Effector memory CD4-positive, alpha-beta T cell (primary cell): ENCODE results near the gene ZNF335.
A peak's percentile ranks its signal among the peaks of the same experiment; 100 is the strongest.

Experiments used
- DNase-seq, 3 donors: peaks; one replicate each; pipeline ENCODE4 v3.0.0-alpha.2; 2020
- H3K27ac ChIP-seq: 2 replicates; pipeline ENCODE4 v1.7.0; 2013; ENCODE audit warnings: mild to moderate bottlenecking, low read length, moderate library complexity; ENCODE audit not compliant: insufficient read depth, poor library complexity, severe bottlenecking
- H3K27me3 ChIP-seq: replicated peaks from 2 replicates; pipeline ENCODE4 v1.7.0; 2013; ENCODE audit warnings: mild to moderate bottlenecking, low read length; ENCODE audit not compliant: insufficient read depth, control insufficient read depth, poor library complexity, severe bottlenecking
- H3K36me3 ChIP-seq: 2 replicates; pipeline ENCODE4 v1.7.0; 2013; ENCODE audit warnings: mild to moderate bottlenecking, low read length, moderate library complexity; ENCODE audit not compliant: control insufficient read depth, insufficient read depth
- H3K4me1 ChIP-seq: 2 replicates; pipeline ENCODE4 v1.7.0; 2013; ENCODE audit warnings: low read length, mild to moderate bottlenecking; ENCODE audit not compliant: control insufficient read depth, insufficient read depth, poor library complexity, severe bottlenecking
- H3K4me3 ChIP-seq: 2 replicates; pipeline ENCODE4 v1.7.0; 2013; ENCODE audit warnings: low read length, low read depth, mild to moderate bottlenecking; ENCODE audit not compliant: insufficient read depth, poor library complexity, severe bottlenecking
- H3K9me3 ChIP-seq: 2 replicates; pipeline ENCODE4 v1.7.0; 2013; ENCODE audit warnings: mild to moderate bottlenecking, low read length, moderate library complexity; ENCODE audit not compliant: control insufficient read depth
- total RNA-seq, 3 donors: gene quantifications; one replicate each; lab custom pipeline; 2026; lab: John Stamatoyannopoulos, UW

The ZNF335 gene, protein sequence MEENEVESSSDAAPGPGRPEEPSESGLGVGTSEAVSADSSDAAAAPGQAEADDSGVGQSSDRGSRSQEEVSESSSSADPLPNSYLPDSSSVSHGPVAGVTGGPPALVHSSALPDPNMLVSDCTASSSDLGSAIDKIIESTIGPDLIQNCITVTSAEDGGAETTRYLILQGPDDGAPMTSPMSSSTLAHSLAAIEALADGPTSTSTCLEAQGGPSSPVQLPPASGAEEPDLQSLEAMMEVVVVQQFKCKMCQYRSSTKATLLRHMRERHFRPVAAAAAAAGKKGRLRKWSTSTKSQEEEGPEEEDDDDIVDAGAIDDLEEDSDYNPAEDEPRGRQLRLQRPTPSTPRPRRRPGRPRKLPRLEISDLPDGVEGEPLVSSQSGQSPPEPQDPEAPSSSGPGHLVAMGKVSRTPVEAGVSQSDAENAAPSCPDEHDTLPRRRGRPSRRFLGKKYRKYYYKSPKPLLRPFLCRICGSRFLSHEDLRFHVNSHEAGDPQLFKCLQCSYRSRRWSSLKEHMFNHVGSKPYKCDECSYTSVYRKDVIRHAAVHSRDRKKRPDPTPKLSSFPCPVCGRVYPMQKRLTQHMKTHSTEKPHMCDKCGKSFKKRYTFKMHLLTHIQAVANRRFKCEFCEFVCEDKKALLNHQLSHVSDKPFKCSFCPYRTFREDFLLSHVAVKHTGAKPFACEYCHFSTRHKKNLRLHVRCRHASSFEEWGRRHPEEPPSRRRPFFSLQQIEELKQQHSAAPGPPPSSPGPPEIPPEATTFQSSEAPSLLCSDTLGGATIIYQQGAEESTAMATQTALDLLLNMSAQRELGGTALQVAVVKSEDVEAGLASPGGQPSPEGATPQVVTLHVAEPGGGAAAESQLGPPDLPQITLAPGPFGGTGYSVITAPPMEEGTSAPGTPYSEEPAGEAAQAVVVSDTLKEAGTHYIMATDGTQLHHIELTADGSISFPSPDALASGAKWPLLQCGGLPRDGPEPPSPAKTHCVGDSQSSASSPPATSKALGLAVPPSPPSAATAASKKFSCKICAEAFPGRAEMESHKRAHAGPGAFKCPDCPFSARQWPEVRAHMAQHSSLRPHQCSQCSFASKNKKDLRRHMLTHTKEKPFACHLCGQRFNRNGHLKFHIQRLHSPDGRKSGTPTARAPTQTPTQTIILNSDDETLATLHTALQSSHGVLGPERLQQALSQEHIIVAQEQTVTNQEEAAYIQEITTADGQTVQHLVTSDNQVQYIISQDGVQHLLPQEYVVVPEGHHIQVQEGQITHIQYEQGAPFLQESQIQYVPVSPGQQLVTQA (N-terminal part only)
- 164 to 240 (median 230) reads per million in 3 donors for total RNA-seq

- Histone ChIP-seq H3K36me3 (peaks cover 28% of the 10 kb centered on the region), H3K9me3 (no peaks in the 10 kb centered on the region), H3K27ac (peak within 1 kb of the TSS; percentile 99), H3K4me1 (peaks cover 18% of the 10 kb centered on the region), H3K4me3 (peak within 1 kb of the TSS; percentile 71), H3K27me3 (no peaks in the 10 kb centered on the region)
- peak; percentile 89 to 91 (median 89) for DNase-seq
Observed at GRCh38 chr20:45971675-45972499, at the start of gene ZNF335. Gene ZNF335, minus strand, starts transcription at chr20:45972203. Its CDS starts 793 bp downstream, at chr20:45971410.

DNA sequence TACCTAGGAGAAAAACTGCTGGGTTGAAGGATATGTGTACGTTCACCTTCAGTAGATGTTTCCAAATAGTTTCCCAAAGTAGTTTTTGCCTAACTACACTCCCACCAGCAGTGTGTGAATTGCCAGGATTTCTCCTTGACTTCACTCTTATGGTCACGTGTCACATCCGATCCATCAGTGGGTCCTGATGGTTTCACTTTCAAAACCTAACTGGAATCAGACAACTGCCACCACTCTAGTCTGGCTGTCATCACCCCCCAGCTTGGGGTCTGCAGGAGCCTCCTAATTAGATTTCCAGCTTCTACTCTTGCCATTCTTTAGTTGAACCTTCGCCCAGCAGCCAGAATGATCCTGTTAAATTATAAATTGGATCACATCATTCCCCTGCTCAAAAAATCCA lies 48.6 kb upstream of the ZNF335 start:
- DNase-seq: no peak
- Histone ChIP-seq H3K9me3 (no peaks in the 10 kb centered on the region), H3K4me1 (peaks cover 15% of the 10 kb centered on the region), H3K27me3 (peaks cover 12% of the 10 kb centered on the region), H3K27ac (no peak overlapping the region), H3K4me3 (no peak overlapping the region), H3K36me3 (no peaks in the 10 kb centered on the region)

GRCh38 chr20:46018611-46019010 lies 46.6 kb upstream of the ZNF335 start:
- Histone ChIP-seq H3K4me3 (no peak overlapping the region), H3K36me3 (no peaks in the 10 kb centered on the region), H3K27me3 (peaks cover 12% of the 10 kb centered on the region), H3K9me3 (no peaks in the 10 kb centered on the region), H3K4me1 (peaks cover 20% of the 10 kb centered on the region), H3K27ac (no peak overlapping the region)
- no peak for DNase-seq

DNA sequence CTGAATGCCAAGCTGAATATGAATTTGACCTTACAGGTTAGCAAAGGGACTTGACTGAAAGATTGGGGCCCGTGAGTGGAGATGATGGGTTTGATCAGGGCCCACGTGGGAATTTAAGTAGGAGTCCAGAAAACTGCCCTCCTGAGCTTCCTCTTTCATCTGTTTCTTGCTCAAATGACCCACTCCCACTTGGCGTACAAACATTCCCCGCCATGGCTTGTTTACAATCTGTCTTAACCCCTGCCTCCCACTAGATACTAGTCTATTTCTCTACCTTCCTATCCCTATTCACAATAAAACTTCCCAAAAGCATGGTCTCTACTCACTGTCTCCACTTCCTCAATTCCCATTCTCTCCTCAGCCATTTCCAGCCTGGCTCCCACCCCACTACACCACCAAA lies 46.1 kb upstream of the ZNF335 start:
- no peak overlapping the region for H3K27ac ChIP-seq
- peaks cover 24% of the 10 kb centered on the region for H3K4me1 ChIP-seq
- peaks cover 15% of the 10 kb centered on the region for H3K27me3 ChIP-seq
- no peak overlapping the region for H3K4me3 ChIP-seq
- H3K36me3 ChIP-seq: no peaks in the 10 kb centered on the region
- DNase-seq: no peak
- H3K9me3 ChIP-seq: no peaks in the 10 kb centered on the region

DNA sequence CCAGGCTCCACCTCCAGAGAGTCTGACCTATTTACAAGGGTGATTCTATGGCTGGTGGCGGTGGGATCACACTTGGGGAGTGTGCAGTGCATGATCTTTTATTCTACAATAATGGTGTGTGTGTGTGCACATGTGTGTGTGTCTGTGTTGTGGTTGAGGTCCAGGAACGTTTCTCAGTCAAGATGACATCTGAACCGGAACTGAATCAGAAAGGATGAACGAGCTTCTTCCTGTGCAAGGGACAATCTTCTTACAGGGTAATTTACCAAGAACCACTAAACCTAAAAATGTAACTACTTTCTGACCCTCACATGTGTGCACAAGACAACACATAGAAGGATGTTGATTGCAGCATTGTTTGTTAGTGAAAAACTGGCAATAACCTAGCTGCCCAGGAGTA lies 45.3 kb upstream of the ZNF335 start:
- Histone ChIP-seq H3K27ac (no peak overlapping the region), H3K27me3 (peaks cover 16% of the 10 kb centered on the region), H3K9me3 (no peaks in the 10 kb centered on the region), H3K4me1 (peaks cover 20% of the 10 kb centered on the region), H3K4me3 (no peak overlapping the region), H3K36me3 (no peaks in the 10 kb centered on the region)
- DNase-seq: no peak

DNA sequence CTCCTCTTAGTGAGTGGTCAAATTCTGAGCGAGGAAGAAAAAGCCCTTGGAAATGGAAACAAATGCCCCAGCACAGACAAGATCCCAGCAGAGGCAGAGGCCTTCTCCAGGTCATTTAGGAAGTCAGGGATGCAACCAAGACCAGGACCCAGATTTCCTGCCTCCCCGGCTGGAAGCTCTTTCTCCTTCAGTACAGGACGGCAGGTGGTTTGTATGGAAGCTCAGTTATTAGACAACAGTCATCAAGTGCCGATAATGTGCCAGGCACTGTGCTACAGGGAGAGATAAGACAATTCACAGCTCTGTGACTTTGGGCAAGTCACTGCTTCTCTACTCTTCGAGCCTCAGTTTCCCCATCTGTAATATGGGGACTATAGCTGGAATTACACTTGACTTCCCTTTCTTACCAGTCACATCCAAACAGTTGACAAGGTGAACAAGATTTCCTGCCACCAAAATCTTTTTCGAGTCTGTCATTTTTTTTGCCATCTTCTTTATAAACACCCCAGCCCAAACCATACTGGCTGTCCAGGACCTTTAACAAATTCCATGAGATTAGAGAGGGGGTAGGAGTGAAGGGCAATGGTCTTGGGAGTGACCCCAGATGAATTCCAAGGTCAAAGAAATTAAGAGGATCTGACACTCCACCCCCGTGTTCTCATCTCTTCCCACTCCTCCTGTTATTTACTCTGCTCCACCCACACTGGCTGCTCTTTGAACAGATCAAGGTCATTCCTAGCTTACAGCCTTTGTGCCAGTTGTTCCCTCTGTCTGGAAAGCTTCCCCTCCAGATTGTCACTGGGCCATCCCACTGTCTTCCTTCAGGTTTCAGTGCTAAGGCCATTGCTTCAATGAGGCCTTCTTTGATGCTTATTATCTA lies 42.8 kb upstream of the ZNF335 start:
- Histone ChIP-seq H3K27me3 (peaks cover 33% of the 10 kb centered on the region), H3K9me3 (no peaks in the 10 kb centered on the region), H3K4me1 (peaks cover 34% of the 10 kb centered on the region), H3K27ac (no peak overlapping the region), H3K36me3 (no peaks in the 10 kb centered on the region), H3K4me3 (no peak overlapping the region)
- no peak for DNase-seq

DNA sequence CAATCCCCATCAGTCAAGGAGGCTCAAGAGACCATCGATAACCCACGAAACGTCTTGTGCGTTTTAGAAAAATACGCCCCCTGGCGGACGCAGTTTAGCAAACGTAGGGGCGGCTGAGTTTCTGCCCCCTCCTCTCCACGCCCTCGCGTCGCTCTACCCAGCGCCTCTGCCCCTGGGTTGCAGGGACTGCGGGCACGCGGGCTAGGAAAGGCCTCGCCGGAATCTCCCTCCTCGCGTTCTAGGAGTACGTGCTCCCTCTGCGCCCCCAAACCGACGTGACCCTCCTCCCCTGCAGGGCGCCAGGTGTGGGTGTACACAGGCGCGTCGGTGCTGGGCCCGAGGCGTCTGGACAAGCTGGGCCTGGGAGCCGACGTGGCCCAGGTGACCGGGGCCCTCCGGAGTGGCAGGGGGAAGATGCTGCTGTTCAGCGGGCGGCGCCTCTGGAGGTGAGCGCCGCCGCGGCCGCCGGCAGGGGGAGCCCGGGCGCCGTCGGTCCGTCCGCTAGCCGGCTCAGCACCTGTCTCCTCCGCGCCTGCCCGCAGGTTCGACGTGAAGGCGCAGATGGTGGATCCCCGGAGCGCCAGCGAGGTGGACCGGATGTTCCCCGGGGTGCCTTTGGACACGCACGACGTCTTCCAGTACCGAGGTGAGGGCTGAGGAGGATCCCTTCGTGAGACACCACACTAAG lies 42.0 kb upstream of the ZNF335 start:
- no peak overlapping the region for H3K27ac ChIP-seq
- peaks cover 33% of the 10 kb centered on the region for H3K27me3 ChIP-seq
- peak; percentile 40 to 50 (median 46) for DNase-seq
- no peaks in the 10 kb centered on the region for H3K36me3 ChIP-seq
- no peaks in the 10 kb centered on the region for H3K9me3 ChIP-seq
- no peak overlapping the region for H3K4me3 ChIP-seq
- peaks cover 42% of the 10 kb centered on the region for H3K4me1 ChIP-seq

DNA sequence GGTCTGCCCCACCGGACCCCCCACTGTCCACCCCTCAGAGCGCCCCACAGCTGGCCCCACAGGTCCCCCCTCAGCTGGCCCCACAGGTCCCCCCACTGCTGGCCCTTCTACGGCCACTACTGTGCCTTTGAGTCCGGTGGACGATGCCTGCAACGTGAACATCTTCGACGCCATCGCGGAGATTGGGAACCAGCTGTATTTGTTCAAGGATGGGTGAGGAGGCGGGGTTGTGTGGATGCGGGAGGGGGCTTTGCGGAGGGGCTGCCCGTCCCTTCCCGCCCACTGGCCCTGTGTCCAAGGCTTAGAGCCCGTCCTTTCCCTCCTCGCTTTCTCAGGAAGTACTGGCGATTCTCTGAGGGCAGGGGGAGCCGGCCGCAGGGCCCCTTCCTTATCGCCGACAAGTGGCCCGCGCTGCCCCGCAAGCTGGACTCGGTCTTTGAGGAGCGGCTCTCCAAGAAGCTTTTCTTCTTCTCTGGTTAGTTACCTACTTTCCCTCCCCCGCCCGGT lies 41.4 kb upstream of the ZNF335 start:
- peaks cover 48% of the 10 kb centered on the region for H3K4me1 ChIP-seq
- no peaks in the 10 kb centered on the region for H3K36me3 ChIP-seq
- no peak overlapping the region for H3K27ac ChIP-seq
- no peak overlapping the region for H3K4me3 ChIP-seq
- H3K27me3 ChIP-seq: peaks cover 33% of the 10 kb centered on the region
- no peak for DNase-seq
- no peaks in the 10 kb centered on the region for H3K9me3 ChIP-seq
